PFSK-1 (cell line): ENCODE data around the gene TMEM60.
A peak's percentile ranks its signal among the peaks of the same experiment; 100 is the strongest.

ENCODE experiments used
- POLR2AphosphoS5 ChIP-seq: IDR thresholded peaks from 2 replicates; pipeline ENCODE4 v1.6.1; 2012; ENCODE audit warnings: low read depth, mild to moderate bottlenecking, control low read depth, low read length, moderate library complexity
- REST ChIP-seq, 2 experiments: IDR thresholded peaks; 2 replicates each; pipeline versions ENCODE4 v1.6.1 to v1.8.0; 2011 to 2012; ENCODE audit warnings: low read depth in 2 of 2, low read length in 2 of 2, control low read depth in 1 of 2, inconsistent platforms in 1 of 2, mild to moderate bottlenecking in 1 of 2, moderate library complexity in 1 of 2; ENCODE audit not compliant: insufficient read depth in 1 of 2
- SIN3A ChIP-seq: IDR thresholded peaks from 2 replicates; pipeline ENCODE4 v1.6.1; 2012; ENCODE audit warnings: mild to moderate bottlenecking, low read length, moderate library complexity, borderline replicate concordance; ENCODE audit not compliant: insufficient read depth
- TAF1 ChIP-seq: IDR thresholded peaks from 2 replicates; pipeline ENCODE4 v1.6.1; 2012; ENCODE audit warnings: low read length, control low read depth, borderline replicate concordance; ENCODE audit not compliant: insufficient read depth

GRCh38 chr7:77826300-77826699 is 28.1 kb upstream of the TMEM60 start:
- no peak for TF ChIP-seq SIN3A
- TF ChIP-seq POLR2AphosphoS5: no peak
- TF ChIP-seq TAF1: no peak
- TF ChIP-seq REST (IDR thresholded peaks at IDR 0.05; ENCODE audit: insufficient read depth in 1 of 2, low read depth in 2 of 2, low read length in 2 of 2): peak in 1 of 2 experiments; percentile 85; a peak in 2 of 4 replicates
